ENCODE results near the gene VARS2.
"Not testable (repeated sequence)": the region's sequence is repeated elsewhere in the genome, so short reads cannot be mapped to it uniquely, and the experiment has no call there.

The VARS2 gene

GRCh38 chr6:30914076-30914853, at the start of gene VARS2:
VARS2 (plus strand) TSS chr6:30914238; CDS start chr6:30914837, 599 bp downstream.
- peak; percentile 93 for DNase-seq (ENCODE audit: low read depth)

- DNase-seq (ENCODE audit: low read depth): no peak
Measured at GRCh38 chr6:30864325-30864724, 49.7 kb upstream of the VARS2 start.

GRCh38 chr6:30869241-30869749, 44.7 kb upstream of the VARS2 start:
- not testable (repeated sequence) for DNase-seq (ENCODE audit: low read depth)

DNA sequence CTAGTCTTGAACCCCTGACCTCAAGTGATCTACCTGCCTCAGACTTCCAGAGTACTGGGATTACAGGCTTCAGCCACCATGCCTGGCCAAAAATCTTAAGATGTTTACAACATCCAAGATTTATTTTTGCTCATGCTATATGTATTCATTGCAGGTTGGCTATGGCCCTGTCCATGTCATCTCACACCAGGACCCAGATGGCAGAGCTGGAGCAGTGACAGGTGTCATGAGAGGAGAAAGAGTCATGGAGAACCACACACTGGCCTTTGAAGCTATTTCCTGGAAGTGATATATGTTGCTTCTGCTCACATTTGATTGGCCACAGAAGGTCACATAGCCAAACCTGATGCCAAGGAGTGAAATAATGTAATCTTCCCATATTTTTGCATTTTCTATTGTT, 43.5 kb upstream of the VARS2 start:
- no peak for DNase-seq (ENCODE audit: low read depth)

GRCh38 chr6:30871592-30872183, 42.4 kb upstream of the VARS2 start:
- no peak for DNase-seq (ENCODE audit: low read depth)

DNA sequence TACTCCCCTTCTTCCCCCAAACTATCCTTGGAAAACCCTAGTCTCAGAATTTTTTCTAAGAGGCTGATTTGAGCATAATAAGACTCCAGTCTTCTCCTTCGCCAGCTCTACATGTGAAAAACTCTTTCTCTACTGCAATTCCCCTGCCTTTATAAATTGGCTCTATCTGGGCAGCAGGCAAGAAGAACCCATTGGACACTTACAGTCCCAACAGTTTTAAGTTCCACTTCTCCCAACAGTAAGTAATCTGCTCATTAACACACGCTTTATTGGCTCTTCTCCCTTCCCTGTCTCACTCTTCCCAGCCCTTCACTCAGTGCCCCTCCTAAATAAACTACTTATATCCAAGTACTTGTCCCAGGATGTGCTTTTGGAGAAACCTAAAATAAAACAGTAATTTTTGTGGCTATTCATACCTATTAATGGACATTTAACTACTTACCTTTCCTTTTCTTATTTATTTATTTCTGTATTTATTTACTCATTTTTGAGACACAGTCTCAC, 40.8 kb upstream of the VARS2 start:
- no peak for DNase-seq (ENCODE audit: low read depth)

GRCh38 chr6:30873795-30874194, 40.2 kb upstream of the VARS2 start:
- DNase-seq (ENCODE audit: low read depth): not testable (repeated sequence)

DNA sequence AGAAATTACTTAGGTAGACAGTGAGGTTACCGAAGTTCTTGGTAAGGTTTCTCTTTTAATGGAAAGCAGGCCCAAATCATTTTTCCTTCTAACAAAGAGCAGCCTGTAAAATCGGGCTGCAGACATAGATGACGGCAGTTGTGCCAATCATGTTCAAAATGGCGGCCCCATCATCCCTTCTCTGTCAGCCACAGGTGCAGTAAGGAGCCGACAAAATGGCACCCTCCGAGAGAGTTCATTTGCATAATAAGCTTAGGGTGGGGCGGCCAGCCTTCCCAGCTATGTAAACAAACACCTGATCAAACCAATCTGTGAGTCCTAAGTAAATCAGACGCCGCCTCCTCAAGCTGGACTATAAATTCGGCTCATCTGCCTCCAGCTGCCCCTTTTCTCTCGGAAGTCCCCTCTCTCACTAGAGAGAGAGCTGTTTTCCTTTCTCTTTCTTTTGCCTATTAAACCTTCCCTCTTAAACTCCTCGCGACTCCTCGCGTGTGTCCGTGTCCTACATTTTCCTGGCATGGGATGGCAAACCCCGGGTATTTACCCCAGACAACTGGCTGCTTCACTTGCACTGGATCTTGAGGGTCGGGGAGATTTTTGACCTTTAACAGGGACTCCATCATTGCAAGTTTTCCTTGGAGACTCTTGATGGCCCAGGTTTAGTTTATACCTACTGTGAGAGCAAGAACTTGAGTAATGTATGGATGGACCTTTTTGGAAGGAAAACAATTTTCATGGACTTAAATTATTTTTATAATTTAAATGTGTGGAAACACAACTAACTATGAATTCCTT, 38.6 kb upstream of the VARS2 start:
- no peak for DNase-seq (ENCODE audit: low read depth)

DNA sequence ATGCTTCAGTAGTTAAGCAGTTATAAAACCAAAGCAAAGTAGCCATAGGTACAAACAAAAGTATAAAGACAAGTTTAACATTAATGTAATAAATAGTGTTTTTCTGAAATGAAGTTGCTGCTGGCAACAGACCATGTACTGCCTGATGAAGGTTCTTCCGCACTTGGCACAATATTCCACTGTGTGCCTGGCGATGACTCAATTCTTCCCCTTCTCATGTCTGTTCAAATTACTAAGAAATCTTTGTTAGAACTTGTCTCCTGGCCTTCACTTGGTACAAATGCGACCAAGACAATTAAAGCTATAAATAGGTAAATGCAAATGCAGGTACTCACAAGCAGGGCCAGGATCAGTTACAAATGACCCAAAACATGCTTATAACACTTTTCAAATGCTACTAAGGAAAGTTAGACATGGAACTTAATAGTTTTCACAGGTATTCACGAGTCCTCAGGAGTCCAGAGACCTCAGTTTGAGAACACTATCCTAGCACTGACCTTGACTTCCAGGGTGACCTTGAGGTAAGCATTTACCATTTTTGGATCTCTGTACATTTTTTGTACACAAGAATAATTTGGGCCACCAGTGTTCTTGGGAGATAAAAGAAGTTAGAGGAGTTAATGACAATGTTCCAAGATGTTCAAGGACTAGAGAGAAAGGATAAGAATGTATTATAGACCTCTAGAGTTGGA, 37.9 kb upstream of the VARS2 start:
- DNase-seq (ENCODE audit: low read depth): peak; percentile 7

DNA sequence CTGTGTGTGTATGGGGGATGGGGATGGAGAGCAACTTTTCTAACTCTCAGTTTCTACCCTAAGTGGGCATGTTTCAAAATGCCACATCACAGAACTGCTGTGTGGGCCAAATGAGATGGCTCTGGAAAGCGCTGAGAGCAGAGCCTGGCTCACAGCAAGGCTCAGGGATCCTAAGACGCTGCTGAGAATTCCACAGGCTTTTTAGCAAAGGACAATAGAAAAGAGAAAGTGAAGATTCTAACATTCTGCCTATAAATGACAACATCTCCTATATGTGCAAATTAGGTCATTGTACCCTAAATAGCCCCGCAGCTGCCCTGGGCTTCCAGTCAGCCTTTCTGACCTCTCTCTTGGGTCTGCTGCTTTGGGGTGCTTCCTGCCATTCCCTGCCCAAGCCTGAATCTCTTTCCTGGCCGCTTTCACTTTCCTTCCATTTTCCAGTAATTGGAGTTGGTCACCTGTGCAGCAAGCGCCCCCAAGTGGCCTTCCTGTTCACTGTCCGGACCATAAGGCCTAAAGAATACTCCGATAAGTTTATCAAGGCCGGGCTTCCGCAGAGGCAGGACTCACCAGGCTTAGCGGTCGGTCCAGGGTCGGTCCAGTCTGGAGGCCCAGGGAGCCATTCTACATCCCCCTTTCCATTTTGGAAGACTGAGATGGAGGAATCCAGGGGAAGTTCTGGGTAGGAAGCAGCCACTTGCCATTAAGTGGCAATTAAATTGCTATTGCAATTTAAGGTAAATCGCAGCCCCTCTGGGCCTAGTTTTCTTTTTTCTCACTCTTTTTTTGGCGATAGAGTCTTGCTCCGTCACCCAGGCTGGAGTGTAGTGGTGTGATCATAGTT, 36.4 kb upstream of the VARS2 start:
- DNase-seq (ENCODE audit: low read depth): peak; percentile 91

GRCh38 chr6:30879684-30880427, 34.2 kb upstream of the VARS2 start:
- DNase-seq (ENCODE audit: low read depth): no peak

GRCh38 chr6:30880698-30881252, 33.3 kb upstream of the VARS2 start:
- no peak for DNase-seq (ENCODE audit: low read depth)

- DNase-seq (ENCODE audit: low read depth): peak; percentile 43
Measured at GRCh38 chr6:30881392-30882203, 32.4 kb upstream of the VARS2 start.

GRCh38 chr6:30882204-30882758, 31.8 kb upstream of the VARS2 start:
- peak; percentile 24 for DNase-seq (ENCODE audit: low read depth)

DNA sequence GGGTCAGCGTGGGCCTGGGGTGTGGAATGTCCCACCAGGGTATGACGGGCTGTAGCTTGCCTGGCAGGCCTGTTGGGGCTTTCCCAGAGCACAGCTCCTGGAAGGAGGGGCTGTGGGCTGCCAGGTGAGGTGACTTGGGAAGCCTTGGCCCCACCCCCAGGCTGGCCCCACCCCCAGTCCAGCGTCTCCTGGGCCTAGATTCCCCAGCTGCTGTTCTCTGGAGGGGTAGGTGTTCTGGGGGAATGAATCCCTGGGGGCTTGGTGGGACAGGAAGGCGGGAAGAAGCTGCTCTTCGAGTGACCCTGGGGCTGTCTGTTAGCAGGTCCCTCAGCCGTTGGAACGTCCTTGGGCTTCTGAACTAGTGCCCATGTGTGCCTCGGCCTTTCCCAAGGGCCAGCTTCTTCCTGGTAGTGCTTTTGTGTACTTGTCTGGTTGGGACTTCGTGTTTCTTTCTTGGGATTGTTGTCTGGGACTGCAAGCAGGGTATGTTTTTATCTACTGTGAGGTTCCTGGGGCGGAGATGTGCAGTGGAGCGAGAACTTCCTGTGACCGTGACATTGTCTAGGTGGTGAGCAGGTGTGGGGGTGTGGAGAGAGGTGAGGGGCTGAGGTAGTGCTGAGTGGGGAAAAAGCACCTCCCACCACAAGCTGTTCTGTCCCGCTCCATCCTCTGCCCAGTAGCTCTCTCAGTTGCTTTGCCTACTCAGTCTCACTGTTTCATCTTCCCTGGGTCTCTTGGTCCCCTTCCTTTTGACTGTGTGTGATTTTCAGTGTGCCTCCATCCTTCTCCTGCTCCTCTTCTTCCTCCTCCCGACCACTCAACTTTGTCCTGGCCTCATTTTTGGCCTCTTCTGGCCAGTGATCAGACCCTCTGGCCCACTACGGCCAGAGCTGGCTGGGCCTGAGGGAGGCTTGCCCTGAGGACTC, 31.0 kb upstream of the VARS2 start:
- no peak for DNase-seq (ENCODE audit: low read depth)

GRCh38 chr6:30883685-30884520, 30.1 kb upstream of the VARS2 start, which contains the start of gene DDR1:
DDR1 (plus strand) TSS chr6:30884519; CDS start chr6:30888730, 4,211 bp downstream.
- DNase-seq (ENCODE audit: low read depth): peak; percentile 74
